Neural crest cell (in vitro differentiated cells): Measurements from ENCODE around the gene FRYL. TPM values are rescaled to one million over a fixed set of nuclear protein-coding genes. Genes with fewer than 3 reads are reported as not detected.

Experiments
- DNase-seq: peaks from one replicate; pipeline ENCODE4 v3.0.0; 2021; ENCODE audit warnings: low read depth, mixed read lengths, low spot score
- H3K27ac Mint-ChIP-seq: one replicate; pipeline ENCODE4 v1.8.0; 2021; ENCODE audit warnings: mild to moderate bottlenecking, mixed read lengths; ENCODE audit not compliant: unreplicated experiment
- H3K27me3 Mint-ChIP-seq: 2 replicates; pipeline ENCODE4 v1.8.0; 2021; ENCODE audit warnings: low read depth, mild to moderate bottlenecking, mixed read lengths
- H3K36me3 Mint-ChIP-seq: 2 replicates; pipeline ENCODE4 v1.8.0; 2021; ENCODE audit warnings: low read depth, mild to moderate bottlenecking, mixed read lengths
- H3K4me1 Mint-ChIP-seq: 2 replicates; pipeline ENCODE4 v1.8.0; 2021; ENCODE audit warnings: mixed read lengths
- H3K4me3 Mint-ChIP-seq: one replicate; pipeline ENCODE4 v1.8.0; 2021; ENCODE audit warnings: mild to moderate bottlenecking, mixed read lengths
- H3K9me3 Mint-ChIP-seq: 2 replicates; pipeline ENCODE4 v1.8.0; 2021; ENCODE audit warnings: mixed read lengths
- CTCF ChIP-seq: fragments of 200-600 bp; sonication (generic); conservative IDR thresholded peaks from 2 replicates; pipeline ENCODE4 v1.5.0; 2021; ENCODE audit warnings: antibody characterized with exemption, mild to moderate bottlenecking
- total RNA-seq: library from RNA; stranded (reverse); gene quantifications from 2 replicates; pipeline ENCODE4 v1.2.1, GENCODE V29; 2021

FRYL gene
- total RNA-seq, 1 donor from 2014 or later = 48.7 TPM

GRCh38 chr4:48670587-48670986 lies 109.5 kb downstream of the FRYL start:
- DNase-seq = no peak
- peaks cover 5% of the 10 kb centered on the region for H3K9me3 Mint-ChIP-seq

GRCh38 chr4:48669086-48669485 lies 111.0 kb downstream of the FRYL start:
- H3K36me3 Mint-ChIP-seq = peaks cover 5% of the 10 kb centered on the region
- H3K9me3 Mint-ChIP-seq = peaks cover 5% of the 10 kb centered on the region

More at GRCh38 chr4:48670587-48670986, 109.5 kb downstream of the FRYL start:
- H3K4me3 Mint-ChIP-seq = no peak overlapping the region
- TF ChIP-seq CTCF = no peak
- H3K36me3 Mint-ChIP-seq = peaks cover 8% of the 10 kb centered on the region
- H3K27me3 Mint-ChIP-seq = no peaks in the 10 kb centered on the region
- no peak overlapping the region for H3K27ac Mint-ChIP-seq
- no peaks in the 10 kb centered on the region for H3K4me1 Mint-ChIP-seq

GRCh38 chr4:48668254-48669017 lies 111.6 kb downstream of the FRYL start:
- H3K4me3 Mint-ChIP-seq = no peak overlapping the region
- peaks cover 7% of the 10 kb centered on the region for H3K9me3 Mint-ChIP-seq
- TF ChIP-seq CTCF = no peak
- H3K4me1 Mint-ChIP-seq = no peaks in the 10 kb centered on the region
- no peak for DNase-seq
- H3K36me3 Mint-ChIP-seq = peaks cover 4% of the 10 kb centered on the region
- H3K27ac Mint-ChIP-seq = no peak overlapping the region
- no peaks in the 10 kb centered on the region for H3K27me3 Mint-ChIP-seq

More at GRCh38 chr4:48669086-48669485, 111.0 kb downstream of the FRYL start:
- Mint-ChIP-seq H3K27me3 (no peaks in the 10 kb centered on the region), H3K27ac (no peak overlapping the region), H3K4me1 (no peaks in the 10 kb centered on the region), H3K4me3 (no peak overlapping the region)
- no peak for DNase-seq
- no peak for TF ChIP-seq CTCF

GRCh38 chr4:48667148-48667547 lies 112.9 kb downstream of the FRYL start:
- H3K36me3 Mint-ChIP-seq = peaks cover 4% of the 10 kb centered on the region
- no peaks in the 10 kb centered on the region for H3K27me3 Mint-ChIP-seq
- H3K9me3 Mint-ChIP-seq = peaks cover 7% of the 10 kb centered on the region
- H3K4me3 Mint-ChIP-seq = no peak overlapping the region
- no peak for DNase-seq
- H3K4me1 Mint-ChIP-seq = no peaks in the 10 kb centered on the region
- TF ChIP-seq CTCF = no peak
- no peak overlapping the region for H3K27ac Mint-ChIP-seq

- no peak overlapping the region for H3K27ac Mint-ChIP-seq
- TF ChIP-seq CTCF = no peak
- H3K27me3 Mint-ChIP-seq = no peaks in the 10 kb centered on the region
- H3K36me3 Mint-ChIP-seq = peaks cover 5% of the 10 kb centered on the region
- H3K4me1 Mint-ChIP-seq = peaks cover 7% of the 10 kb centered on the region
- peaks cover 4% of the 10 kb centered on the region for H3K9me3 Mint-ChIP-seq
- H3K4me3 Mint-ChIP-seq = no peak overlapping the region
- DNase-seq = no peak
Observed at GRCh38 chr4:48665555-48666186, 114.4 kb downstream of the FRYL start.
